Retina (tissue), 1 donor: ENCODE results near the gene DFFB.
"Not testable (repeated sequence)": the region's sequence is repeated elsewhere in the genome, so short reads cannot be mapped to it uniquely, and the experiment has no call there.

Experiments used
- DNase-seq: peaks from one replicate; pipeline ENCODE4 v3.0.0-alpha.2; 2016

DFFB gene, protein sequence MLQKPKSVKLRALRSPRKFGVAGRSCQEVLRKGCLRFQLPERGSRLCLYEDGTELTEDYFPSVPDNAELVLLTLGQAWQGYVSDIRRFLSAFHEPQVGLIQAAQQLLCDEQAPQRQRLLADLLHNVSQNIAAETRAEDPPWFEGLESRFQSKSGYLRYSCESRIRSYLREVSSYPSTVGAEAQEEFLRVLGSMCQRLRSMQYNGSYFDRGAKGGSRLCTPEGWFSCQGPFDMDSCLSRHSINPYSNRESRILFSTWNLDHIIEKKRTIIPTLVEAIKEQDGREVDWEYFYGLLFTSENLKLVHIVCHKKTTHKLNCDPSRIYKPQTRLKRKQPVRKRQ

GRCh38 chr1:3856923-3857790, at the start of gene DFFB, which contains the start of gene CEP104:
DFFB (plus strand) TSS chr1:3857476; CDS start chr1:3857604, 128 bp downstream.
CEP104 (minus strand) TSS chr1:3857211; CDS start chr1:3852407, 4,804 bp downstream.
- peak; percentile 99 for DNase-seq

- DNase-seq, result no peak
Measured at GRCh38 chr1:3807769-3808168, 49.5 kb upstream of the DFFB start.

DNA sequence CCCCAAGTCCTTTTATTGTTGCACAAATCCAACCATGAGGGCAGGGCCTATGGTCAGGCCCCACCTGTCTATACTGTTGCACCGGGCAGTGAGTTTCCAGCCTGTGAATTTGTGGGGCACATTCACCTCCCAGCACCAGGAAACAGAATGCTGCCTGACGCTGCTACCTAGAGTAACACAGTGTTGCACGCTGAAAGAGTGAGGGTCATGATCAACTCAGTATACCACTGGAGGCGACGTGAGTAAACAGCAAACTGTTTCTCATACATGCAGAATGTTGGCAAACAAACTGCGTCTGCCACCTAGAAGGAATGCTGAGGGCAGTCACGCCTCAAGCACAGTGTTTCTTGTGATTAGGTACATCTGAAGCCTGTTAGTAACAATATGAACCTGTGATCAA, 47.6 kb upstream of the DFFB start:
- DNase-seq, result no peak

DNA sequence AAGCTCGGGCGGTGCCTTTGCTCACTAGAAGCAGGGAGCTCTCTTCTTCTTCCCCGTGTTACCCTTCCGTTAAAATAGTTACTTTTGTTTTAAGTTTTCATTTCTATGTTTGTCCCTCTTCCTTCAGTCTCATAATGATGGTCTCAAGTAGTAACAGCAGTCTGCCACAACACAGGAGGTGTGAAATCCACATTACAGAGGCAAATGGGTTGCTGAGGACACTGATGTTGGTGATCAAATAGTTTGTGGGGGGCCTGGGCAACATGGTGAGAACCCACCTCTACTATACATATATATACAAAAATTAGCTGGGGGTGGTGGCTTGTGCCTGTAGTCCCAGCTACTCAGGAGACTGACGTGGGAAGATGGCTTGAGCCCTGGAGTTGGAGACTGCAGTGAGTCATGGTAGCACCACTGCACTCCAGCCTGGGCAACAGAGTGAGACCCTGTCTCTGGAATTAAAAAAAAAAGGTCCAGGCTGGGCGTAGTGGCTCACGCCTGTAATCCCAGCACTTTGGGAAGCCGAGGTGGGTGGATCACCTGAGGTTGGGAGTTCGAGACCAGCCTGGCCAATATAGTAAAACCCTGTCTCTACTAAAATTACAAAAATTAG, 47.0 kb upstream of the DFFB start:
- DNase-seq, result not testable (repeated sequence)

- no peak for DNase-seq
Measured at GRCh38 chr1:3811595-3811911, 45.7 kb upstream of the DFFB start.

DNA sequence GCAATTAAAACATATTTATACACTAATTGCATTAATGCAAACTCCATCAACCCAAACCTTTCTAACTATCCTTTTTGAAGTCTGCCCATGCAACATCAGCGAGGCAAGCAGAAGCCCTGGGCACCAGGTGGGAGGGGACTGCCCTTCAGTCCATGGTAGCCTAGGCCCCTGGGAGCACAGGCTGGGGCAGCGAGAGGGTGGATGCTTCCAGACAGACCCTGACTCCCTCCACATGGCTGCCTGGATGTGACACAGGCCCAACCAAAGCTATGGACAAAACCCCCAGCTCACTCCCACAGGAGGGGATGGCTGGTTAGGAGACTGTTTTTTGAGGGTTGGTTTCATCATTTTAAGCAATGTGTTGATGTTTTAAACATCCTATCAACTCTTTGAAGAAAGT, 43.2 kb upstream of the DFFB start:
- DNase-seq, result no peak

GRCh38 chr1:3814771-3815561, 42.3 kb upstream of the DFFB start:
- DNase-seq, result no peak

- no peak for DNase-seq
Measured at GRCh38 chr1:3816331-3817137, 40.7 kb upstream of the DFFB start.

- DNase-seq, result no peak
Measured at GRCh38 chr1:3817138-3817740, 40.0 kb upstream of the DFFB start.

GRCh38 chr1:3817821-3818597, 39.3 kb upstream of the DFFB start:
- DNase-seq, result no peak

GRCh38 chr1:3819771-3820200, 37.5 kb upstream of the DFFB start:
- peak; percentile 56 for DNase-seq

DNA sequence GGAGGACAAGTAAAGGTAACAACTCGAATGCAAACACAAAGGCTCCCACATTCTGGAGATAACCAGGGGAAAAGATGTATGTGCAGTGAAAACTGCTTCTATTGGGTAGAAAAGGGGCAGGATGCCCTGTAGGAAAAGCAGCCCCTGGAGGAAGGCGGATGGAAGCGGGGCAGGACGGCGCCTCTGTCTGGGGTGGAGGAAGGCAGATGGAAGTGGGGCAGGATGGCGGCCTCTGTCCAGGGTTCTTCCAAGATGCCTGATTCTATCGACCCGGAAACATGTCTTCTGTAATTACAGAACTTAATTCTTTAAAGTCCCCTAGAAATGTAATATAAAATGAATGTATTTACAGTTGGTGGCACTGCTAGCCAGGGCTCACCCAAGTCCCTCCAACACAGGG, 37.0 kb upstream of the DFFB start:
- DNase-seq, result no peak

DNA sequence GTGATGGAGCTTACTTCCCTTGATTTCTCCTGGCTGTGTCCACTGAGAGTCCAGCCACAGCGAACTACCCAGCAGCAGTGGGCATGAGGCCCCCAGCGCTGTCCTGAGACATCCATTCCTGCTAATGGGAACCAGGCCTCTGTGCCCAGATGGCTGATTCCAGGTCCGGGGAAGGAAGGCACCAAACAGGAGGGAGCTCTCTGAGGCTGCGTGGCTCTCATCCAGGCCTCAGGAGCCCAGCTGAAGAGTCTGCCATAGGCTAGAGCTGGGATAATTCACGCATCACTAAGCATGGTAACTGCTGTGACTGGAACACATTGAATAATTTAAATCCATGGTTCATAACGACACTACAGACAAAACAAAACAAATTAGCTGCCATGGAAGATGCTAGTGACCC, 36.3 kb upstream of the DFFB start:
- DNase-seq, result peak; percentile 88

- DNase-seq, result peak; percentile 88
Measured at GRCh38 chr1:3821447-3821846, 35.8 kb upstream of the DFFB start.

- no peak for DNase-seq
Measured at GRCh38 chr1:3821908-3822307, 35.4 kb upstream of the DFFB start.

GRCh38 chr1:3822421-3822820, 34.9 kb upstream of the DFFB start:
- no peak for DNase-seq

DNA sequence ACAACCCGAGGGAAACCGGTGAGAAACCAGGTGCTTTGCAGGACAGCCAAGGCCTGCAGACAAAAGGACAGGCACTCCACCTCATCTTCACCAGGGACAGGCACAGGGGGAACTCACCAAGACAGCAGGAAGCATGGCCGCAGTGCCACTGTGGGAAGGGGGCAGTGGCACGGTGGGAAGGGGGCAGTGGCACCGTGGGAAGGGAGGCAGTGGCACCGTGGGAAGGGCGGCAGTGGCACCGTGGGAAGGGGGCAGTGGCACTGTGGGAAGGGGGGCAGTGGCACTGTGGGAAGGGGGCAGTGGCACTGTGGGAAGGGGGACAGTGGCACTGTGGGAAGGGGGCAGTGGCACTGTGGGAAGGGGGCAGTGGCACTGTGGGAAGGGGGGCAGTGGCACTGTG, 32.6 kb upstream of the DFFB start:
- DNase-seq, result no peak

DNA sequence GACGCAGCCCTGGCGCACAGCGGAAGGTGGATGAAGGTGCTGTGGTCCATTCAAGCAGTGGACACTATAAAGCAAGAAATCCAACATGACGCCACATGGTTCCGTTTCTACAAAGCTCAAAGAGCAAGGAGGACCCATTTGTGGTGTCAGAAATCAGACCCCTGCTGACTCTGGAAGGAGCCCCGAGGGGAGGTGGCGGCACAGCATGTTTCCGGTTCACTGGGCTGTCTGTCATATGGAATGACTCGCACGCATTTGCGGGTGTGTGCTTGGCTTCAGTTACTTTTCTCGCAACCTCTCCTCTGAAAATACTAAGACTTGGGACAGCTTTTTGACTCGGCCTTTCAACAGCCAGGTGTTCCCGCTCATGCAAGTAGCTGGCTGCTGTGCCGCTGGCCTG, 31.9 kb upstream of the DFFB start:
- peak; percentile 62 for DNase-seq

DNA sequence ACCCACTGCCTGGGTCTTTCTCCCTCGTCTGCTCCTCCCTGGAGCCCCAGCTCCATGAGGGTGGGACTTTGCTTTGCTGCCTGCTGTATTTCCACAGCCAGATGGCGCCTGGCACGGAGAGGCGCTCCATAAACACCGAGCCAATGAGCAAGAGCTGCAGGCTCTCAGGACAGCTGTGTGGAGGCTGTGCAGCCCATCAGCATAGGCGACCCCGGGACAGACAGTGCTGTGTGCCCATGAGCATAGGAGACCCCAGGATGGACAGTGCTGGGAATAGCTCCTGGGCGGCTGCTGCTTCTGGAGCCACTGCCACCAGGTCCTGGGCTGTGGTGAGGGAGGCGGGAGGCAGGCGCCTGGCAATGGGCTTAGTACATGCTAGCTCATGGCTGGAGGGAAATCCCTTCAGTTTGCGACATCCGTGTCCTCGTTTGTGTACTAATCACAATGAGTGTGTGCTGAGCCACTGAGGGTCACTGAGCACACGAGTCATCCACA, 29.4 kb upstream of the DFFB start:
- peak; percentile 44 for DNase-seq

DNA sequence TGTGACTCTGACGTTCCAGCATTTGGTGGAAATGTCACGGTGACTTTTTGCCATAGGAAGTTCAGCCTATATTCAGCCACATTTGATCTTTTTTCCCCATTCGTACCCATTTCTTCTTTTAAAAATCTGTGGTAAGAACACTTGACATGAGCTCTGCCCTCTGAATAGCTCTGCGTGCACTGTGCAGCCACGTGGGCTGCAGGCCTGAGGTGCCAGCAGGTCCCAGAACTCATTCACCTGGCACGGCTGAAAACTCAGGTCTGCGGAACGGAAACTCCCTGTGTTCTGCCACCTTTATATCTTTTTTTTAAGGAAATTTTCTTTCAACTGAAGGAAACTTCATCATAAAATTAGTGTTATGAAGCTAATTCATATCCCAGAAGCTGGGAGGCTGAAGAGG, 28.9 kb upstream of the DFFB start:
- DNase-seq, result no peak

DNA sequence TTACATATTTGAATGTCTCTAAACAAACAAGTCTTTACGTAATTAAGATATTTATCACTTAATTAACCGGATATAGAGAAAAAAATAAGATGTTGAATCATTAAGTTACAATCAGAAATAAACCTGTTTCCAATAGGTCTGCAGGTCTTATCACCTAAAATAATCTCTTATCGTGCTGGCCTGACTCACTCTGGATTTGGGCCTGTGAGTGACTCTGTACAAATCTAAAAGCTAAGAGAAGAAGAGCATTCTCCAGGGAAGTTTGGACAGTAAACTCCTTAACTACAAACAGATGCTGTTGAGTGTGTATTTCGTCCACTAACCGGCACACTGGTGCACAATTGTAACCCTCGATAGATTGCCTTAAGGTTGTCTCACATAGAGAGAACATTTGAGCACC, 25.6 kb upstream of the DFFB start:
- DNase-seq, result no peak
